Natural killer cell treated with Interleukin-12 subunit alpha and Interleukin-12 subunit beta and Interleukin-15 and Interleukin-18, amount 100 ng/mL, for 72 hours (primary cell): ENCODE data around the gene SORCS2. TPM values are rescaled to one million over a fixed set of nuclear protein-coding genes. Genes with fewer than 3 reads are reported as not detected.

Experiments used
- ATAC-seq, 2 donors: fragments of 150-1000 bp; cut with Tn5 transposase in 1 of 2; sonication (Bioruptor Pico), chemical (Tn5 transposase) in 1 of 2; 2 replicates each; pipeline ENCODE4 v1.10.0; 2021
- DNase-seq: peaks from one replicate; pipeline ENCODE4 v3.0.0; 2022; ENCODE audit warnings: low spot score
- H3K27ac Mint-ChIP-seq, 2 donors: 1 replicate in 1 of 2; 2 replicates in 1 of 2; pipeline ENCODE4 v1.8.0; 2022; ENCODE audit warnings: mixed read lengths in 2 of 2, mild to moderate bottlenecking in 1 of 2, moderate library complexity in 1 of 2
- H3K27me3 Mint-ChIP-seq, 2 donors: 1 replicate in 1 of 2; 2 replicates in 1 of 2; pipeline ENCODE4 v1.8.0; 2022; ENCODE audit warnings: mixed read lengths in 2 of 2
- H3K36me3 Mint-ChIP-seq: one replicate; pipeline ENCODE4 v1.8.0; 2022; ENCODE audit warnings: mixed read lengths
- H3K4me1 Mint-ChIP-seq, 2 donors: 1 replicate in 1 of 2; 2 replicates in 1 of 2; pipeline ENCODE4 v1.8.0; 2022; ENCODE audit warnings: low read depth in 2 of 2, mixed read lengths in 2 of 2, mild to moderate bottlenecking in 1 of 2
- H3K4me3 Mint-ChIP-seq: one replicate; pipeline ENCODE4 v1.8.0; 2022; ENCODE audit warnings: mixed read lengths
- H3K9me3 Mint-ChIP-seq: 2 replicates; pipeline ENCODE4 v1.8.0; 2022; ENCODE audit warnings: mixed read lengths
- total RNA-seq, 2 donors: library from RNA; stranded (reverse); gene quantifications; one replicate each; pipeline ENCODE4 v1.2.3, GENCODE V29; 2022

Gene SORCS2
- total RNA-seq, 2 donors from 2014 or later: 0.17 to 0.21 TPM

DNA sequence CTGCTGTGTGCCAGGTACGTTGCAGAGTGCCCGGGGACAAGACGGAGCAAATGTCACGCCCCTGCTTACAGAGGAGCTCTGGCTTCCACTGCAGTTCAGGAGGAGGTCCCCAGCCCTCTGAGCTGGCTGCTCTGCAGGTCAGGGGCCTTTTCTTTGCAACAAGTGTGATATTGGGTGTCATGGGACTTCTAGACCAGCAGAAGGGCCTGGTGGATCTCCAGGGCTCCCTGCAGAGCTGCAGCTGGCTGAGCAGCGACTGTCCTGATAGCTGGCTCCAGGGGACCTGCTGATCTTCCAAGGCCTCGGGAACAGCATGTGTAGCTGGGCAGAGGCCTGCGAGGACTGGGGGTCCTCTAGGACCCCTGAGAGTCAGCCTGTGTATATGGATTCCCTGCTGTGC lies 120.4 kb downstream of the SORCS2 start:
- Mint-ChIP-seq H3K4me1 (no peaks in the 10 kb centered on the region), H3K9me3 (no peaks in the 10 kb centered on the region), H3K27ac (no peak overlapping the region), H3K4me3 (no peak overlapping the region), H3K27me3 (peaks cover 32% of the 10 kb centered on the region in 2 donors), H3K36me3 (no peaks in the 10 kb centered on the region)
- ATAC-seq (no peak), DNase-seq (no peak)

DNA sequence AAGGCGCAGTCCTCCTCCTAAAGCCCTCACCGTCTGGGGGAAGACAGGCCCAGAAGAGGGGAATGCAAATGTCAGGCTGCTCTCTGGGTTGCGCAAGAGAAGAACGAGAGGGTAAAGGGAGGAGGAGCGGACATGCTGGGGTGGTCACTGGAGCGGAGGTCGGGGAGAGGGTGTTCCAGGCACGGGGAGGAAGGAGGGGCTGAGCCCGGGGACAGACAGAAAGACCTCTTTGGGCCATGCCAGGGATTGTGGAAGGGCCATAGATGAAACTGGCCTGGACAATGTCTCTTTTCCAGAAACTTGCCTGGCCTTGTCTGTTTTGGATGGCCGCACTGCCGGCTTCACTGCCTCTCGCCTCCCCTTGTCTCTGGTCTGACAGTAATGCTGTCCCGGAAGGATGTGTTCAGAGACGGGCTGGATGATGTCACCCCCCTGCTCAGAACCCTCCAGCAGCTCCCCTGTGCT lies 121.0 kb downstream of the SORCS2 start:
- H3K4me3 Mint-ChIP-seq: no peak overlapping the region
- peaks cover 26 to 30% of the 10 kb centered on the region in 2 donors for H3K27me3 Mint-ChIP-seq
- peaks cover under 1% of the 10 kb centered on the region for H3K9me3 Mint-ChIP-seq
- no peak for DNase-seq
- H3K4me1 Mint-ChIP-seq: no peaks in the 10 kb centered on the region
- peaks cover under 1% of the 10 kb centered on the region for H3K36me3 Mint-ChIP-seq
- ATAC-seq: no peak
- H3K27ac Mint-ChIP-seq: no peak overlapping the region

DNA sequence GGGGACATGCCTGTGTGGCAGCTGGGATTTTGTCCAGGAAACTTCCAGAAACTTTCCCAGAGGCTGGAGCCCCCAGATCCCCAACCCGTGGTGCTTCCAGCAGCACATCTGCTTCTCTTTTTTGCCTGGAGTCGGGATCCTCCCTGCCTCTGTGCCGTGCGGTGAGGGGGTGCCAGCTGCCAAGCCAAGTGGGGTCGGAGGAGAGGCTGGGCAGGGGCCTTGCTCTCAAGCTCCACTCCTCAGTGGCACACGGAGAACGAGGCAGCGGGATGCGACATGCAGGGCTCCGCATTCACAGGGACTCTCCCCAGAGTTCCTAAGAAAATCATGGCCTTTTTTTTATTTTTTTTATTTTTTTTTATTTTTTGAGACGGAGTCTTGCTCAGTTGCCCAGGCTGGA lies 121.7 kb downstream of the SORCS2 start:
- peaks cover 6% of the 10 kb centered on the region for H3K9me3 Mint-ChIP-seq
- no peak for ATAC-seq

DNA sequence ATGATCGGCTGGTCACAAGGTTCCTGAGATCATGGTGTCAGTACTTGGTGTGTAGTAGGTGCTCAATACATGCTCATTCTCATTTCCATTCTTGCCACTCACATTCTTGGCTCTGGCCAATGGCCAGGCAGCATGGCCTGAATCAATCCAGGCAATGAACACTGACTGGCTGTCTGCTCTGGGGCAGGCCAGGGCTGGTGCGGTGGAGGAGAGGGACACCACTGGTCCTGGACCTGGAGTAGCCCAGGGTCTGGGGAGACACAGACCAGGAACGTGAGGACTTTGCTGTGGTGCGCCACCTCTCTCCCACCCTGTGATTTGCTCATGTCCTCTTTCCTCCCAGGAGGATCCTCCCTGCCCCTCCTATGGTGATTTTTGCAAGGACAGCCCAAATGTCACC lies 122.9 kb downstream of the SORCS2 start:
- ATAC-seq (no peak), DNase-seq (no peak)
- Mint-ChIP-seq H3K4me1 (no peaks in the 10 kb centered on the region), H3K4me3 (no peak overlapping the region), H3K36me3 (peaks cover 12% of the 10 kb centered on the region), H3K27me3 (peaks cover 20 to 21% of the 10 kb centered on the region in 2 donors), H3K9me3 (peaks cover 6% of the 10 kb centered on the region), H3K27ac (no peak overlapping the region)

More for the DNA sequence above, 121.7 kb downstream of the SORCS2 start:
- H3K4me3 Mint-ChIP-seq: no peak overlapping the region
- no peaks in the 10 kb centered on the region for H3K4me1 Mint-ChIP-seq
- H3K36me3 Mint-ChIP-seq: peaks cover 7% of the 10 kb centered on the region
- peaks cover 20 to 24% of the 10 kb centered on the region in 2 donors for H3K27me3 Mint-ChIP-seq
- H3K27ac Mint-ChIP-seq: no peak overlapping the region
- no peak for DNase-seq

DNA sequence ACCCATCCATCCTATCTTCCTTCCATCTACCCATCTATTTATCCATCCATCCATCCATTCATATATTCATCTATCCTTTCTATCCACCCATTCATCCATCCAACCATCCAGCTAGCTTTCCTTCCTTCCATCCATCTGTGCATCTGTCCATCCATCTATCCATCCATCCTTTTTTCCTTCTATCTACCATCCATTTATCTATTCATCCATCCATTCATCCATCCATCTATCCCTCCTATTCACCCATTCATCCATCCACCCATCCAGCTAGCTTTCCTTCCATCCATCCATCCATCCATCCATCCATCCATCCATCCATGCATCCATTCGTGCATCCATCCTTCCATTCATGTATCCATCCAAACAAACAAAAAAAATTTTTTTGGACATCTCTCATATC lies 123.6 kb downstream of the SORCS2 start:
- Mint-ChIP-seq H3K4me1 (no peaks in the 10 kb centered on the region), H3K9me3 (peaks cover 6% of the 10 kb centered on the region), H3K36me3 (peaks cover 12% of the 10 kb centered on the region), H3K27me3 (peaks cover 20% of the 10 kb centered on the region in 2 donors), H3K27ac (no peak overlapping the region), H3K4me3 (no peak overlapping the region)
- no peak for ATAC-seq
- no peak for DNase-seq

DNA sequence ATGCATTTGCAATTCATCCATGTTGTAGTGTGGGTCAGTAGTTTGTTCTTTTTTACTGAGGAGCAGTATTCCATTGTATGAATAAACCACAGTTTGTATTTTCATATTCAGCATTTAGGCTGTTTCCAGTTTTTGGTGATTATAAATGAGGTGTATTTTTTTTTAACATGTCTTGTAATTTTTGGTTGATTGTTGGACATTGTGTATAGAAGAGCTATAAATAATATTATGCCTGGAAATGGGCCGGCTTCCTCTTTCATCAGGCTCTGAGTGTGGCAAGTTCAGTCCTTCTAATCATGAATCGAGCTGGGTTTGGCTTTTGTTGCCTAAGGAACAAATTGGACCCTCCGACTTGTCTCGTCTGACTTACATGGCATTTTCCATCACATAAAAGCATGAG lies 126.7 kb downstream of the SORCS2 start:
- peaks cover 0 to under 1% of the 10 kb centered on the region in 2 donors for H3K4me1 Mint-ChIP-seq
- DNase-seq: no peak
- peaks cover 11% of the 10 kb centered on the region in 2 donors for H3K27me3 Mint-ChIP-seq
- no peak overlapping the region for H3K27ac Mint-ChIP-seq
- ATAC-seq: no peak
- H3K36me3 Mint-ChIP-seq: peaks cover 12% of the 10 kb centered on the region
- peaks cover 6% of the 10 kb centered on the region for H3K9me3 Mint-ChIP-seq
- no peak overlapping the region for H3K4me3 Mint-ChIP-seq

DNA sequence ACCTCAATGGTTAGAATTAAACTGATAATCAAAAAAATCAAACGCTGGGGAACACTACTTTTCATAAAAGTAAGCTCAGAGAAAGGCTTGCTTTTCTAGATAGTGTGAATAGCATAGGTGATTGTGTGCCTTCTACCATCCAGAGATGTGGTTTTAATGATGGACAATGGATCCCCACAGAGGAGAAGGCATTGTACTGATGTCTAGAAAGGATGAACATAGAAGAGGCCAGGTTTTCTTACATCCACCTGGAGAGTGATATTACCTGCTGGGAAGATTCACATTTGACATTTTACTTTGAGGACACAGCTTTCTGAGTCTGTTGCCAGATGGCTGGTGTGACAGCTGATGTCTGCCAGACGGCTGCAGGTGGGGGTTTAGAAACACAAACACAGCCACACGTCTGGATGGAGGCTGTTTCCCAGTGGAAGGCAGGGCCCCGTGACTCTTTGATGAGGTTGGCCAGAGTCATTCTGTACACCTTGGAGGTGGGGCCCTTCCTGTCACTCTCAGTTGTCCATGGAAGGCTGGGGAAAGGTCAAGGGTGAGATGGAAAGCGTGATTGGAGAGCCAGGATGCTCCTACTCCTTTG lies 128.0 kb downstream of the SORCS2 start:
- Mint-ChIP-seq H3K4me3 (no peak overlapping the region), H3K36me3 (peaks cover 12% of the 10 kb centered on the region), H3K27ac (no peak overlapping the region), H3K9me3 (peaks cover 6% of the 10 kb centered on the region), H3K27me3 (peaks cover 8 to 11% of the 10 kb centered on the region in 2 donors), H3K4me1 (peaks cover 4 to 11% of the 10 kb centered on the region in 2 donors)
- no peak for DNase-seq
- ATAC-seq: no peak

DNA sequence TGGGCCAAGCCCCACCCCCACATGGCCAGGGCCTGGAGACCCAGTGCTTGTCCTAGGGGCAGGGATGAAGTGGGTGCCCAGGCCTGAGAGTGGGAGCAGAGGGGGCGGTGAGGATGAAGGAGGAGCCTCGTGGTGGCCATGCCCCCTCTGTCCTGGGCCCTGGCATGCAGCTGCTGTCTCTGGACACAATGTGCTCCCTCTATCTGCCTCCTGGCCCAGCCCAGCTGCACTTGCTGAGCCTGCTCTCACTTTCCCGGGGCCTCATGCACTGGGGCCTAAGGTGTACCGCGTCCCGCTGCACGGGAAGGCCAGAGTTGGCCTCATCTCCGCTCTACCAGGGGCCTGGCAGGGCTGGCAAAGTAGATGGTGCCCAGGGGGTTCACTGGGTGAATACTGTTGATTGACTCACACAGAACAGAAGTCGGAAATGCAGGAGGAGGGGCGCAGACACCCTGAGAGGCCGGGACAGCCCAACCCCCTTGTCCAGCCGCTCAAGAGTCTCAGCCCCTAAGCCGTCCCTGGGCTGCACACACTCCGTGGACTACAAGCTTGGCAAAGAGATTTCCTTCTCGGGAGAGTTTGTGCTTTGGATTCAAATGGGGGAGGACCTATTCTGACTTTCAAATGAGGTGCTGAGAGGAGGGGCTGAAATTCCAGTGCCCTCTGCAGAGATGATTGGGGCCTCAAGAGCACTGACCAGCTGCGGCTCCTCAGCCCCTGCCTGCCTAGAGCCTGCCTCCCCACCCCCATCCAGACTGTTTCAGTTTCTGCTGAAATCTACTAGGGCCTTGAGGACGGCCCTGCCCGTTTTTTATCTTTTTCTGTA lies 130.0 kb downstream of the SORCS2 start:
- H3K36me3 Mint-ChIP-seq: peaks cover 12% of the 10 kb centered on the region
- H3K27ac Mint-ChIP-seq: no peak overlapping the region
- DNase-seq (no peak), ATAC-seq (no peak)
- H3K9me3 Mint-ChIP-seq: peaks cover 6% of the 10 kb centered on the region
- H3K27me3 Mint-ChIP-seq: peaks cover 0 to 11% of the 10 kb centered on the region in 2 donors
- H3K4me1 Mint-ChIP-seq: peaks cover 5 to 22% of the 10 kb centered on the region in 2 donors
- H3K4me3 Mint-ChIP-seq: no peak overlapping the region

DNA sequence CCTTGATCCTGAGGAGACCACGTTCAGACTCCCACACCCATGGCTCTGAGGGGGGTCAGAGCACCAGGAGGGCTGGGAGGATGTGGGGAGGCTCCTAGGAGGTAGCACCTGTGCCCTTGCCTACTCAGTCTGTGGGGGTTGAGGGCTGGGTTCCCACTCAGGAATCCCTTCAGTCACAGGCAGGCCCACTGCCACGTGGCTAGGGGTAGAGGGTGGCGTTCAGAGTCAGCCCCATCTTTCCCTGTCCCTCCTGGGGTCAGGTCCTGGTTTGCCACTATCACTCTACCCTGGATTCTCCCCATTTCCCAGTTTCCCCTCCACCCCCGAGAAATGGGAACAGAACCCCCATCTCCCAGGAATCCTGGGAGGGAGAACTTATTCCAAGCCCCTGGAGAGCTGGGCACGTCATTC lies 131.1 kb downstream of the SORCS2 start:
- H3K4me3 Mint-ChIP-seq: no peak overlapping the region
- H3K4me1 Mint-ChIP-seq: peaks cover 5 to 23% of the 10 kb centered on the region in 2 donors
- ATAC-seq (no peak), DNase-seq (no peak)
- no peak overlapping the region for H3K27ac Mint-ChIP-seq
- peaks cover 5% of the 10 kb centered on the region for H3K9me3 Mint-ChIP-seq
- H3K27me3 Mint-ChIP-seq: peaks cover 0 to 12% of the 10 kb centered on the region in 2 donors
- peaks cover 10% of the 10 kb centered on the region for H3K36me3 Mint-ChIP-seq

DNA sequence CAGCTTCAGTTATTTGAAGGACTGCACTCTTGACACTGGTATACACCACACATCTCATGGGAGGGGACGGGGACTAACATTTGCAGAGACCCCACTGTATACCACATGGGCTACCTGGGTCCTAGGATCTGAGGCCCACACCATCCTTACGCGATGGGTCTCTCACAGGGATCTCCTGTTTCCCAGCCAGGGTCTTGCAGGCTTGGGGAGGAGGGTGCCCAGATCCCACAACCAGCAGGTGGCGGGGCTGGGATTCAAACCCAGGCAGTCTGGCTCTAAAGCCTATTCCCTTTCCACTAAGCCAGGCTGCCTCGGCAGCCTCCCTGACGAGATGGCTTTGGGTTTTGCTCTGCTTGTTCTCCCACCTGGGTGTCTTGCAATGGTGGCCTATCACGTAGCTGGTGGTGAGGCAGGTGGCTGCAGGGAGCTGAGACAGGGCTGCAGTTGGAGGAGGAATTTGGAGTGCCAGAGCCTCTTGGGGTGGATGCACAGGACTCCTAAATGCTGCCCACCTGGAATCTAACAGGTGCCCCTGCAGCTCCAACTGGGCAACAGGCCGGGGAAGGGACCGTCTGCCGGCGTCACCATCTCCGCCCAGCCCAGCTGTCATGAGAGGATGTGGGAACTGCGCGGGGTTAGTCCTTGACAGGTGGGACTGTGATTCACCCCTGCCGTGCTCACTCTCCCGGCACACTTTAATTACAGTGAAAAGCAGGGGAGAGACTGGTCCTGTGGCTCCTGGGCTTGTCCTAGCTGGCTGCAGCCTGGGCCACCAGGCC lies 131.7 kb downstream of the SORCS2 start:
- Mint-ChIP-seq H3K4me1 (peaks cover 5 to 23% of the 10 kb centered on the region in 2 donors), H3K27ac (no peak overlapping the region), H3K36me3 (peaks cover 4% of the 10 kb centered on the region), H3K27me3 (peaks cover 0 to 12% of the 10 kb centered on the region in 2 donors), H3K9me3 (no peaks in the 10 kb centered on the region), H3K4me3 (peak overlapping the region; percentile 8)
- DNase-seq (no peak), ATAC-seq (peak; percentile 48 to 71)

DNA sequence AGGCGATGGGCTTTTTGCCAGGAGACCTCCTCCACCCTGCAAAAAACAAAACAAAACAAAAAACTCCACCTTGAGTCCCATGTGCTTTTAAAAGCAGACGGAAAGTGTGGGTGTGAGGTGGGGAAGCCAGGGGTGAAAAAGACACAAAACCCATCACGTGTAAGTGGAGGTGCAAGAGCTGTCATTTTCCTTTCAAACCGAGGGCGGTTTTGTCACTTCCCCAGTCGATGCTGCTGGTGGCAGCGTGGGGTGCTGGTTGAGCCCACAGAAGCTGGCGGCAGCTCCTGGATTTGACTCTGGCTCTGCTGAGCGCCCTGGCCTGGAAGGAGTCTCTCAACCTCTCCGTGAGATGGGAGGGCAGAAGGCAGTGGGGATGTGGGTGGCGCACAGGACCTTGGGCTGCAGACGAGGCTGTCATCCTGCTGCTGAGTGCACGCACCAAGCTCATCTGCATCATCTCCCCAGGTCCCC lies 132.3 kb downstream of the SORCS2 start:
- Mint-ChIP-seq H3K36me3 (no peaks in the 10 kb centered on the region), H3K9me3 (no peaks in the 10 kb centered on the region), H3K27ac (no peak overlapping the region), H3K27me3 (peaks cover 0 to 12% of the 10 kb centered on the region in 2 donors), H3K4me3 (peak overlapping the region; percentile 8), H3K4me1 (peaks cover 5 to 23% of the 10 kb centered on the region in 2 donors)
- ATAC-seq (peak; percentile 45 to 56), DNase-seq (no peak)

DNA sequence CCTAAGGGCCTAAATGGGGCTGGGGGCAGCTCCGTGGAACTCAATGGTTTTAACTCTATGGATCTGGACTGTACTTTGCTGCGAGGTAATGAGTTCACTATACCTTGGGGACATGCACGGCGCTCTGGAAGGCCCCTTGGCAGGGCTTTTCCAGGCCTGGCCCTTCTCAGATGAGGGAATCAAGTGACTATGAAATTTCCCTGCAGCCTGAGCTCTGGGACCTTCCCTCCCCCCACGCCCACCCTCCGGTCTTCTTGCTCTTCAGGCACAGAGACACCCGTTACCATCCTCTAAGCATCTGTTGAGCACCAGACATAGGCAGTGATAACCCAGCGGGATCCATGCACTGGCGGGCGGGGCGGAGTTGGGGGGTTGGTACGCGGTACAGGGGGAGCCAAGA lies 133.2 kb downstream of the SORCS2 start:
- Mint-ChIP-seq H3K27ac (no peak overlapping the region), H3K9me3 (no peaks in the 10 kb centered on the region), H3K4me3 (no peak overlapping the region), H3K36me3 (no peaks in the 10 kb centered on the region), H3K4me1 (peaks cover 5 to 23% of the 10 kb centered on the region in 2 donors), H3K27me3 (peaks cover 0 to 12% of the 10 kb centered on the region in 2 donors)
- ATAC-seq: no peak
- DNase-seq: no peak

DNA sequence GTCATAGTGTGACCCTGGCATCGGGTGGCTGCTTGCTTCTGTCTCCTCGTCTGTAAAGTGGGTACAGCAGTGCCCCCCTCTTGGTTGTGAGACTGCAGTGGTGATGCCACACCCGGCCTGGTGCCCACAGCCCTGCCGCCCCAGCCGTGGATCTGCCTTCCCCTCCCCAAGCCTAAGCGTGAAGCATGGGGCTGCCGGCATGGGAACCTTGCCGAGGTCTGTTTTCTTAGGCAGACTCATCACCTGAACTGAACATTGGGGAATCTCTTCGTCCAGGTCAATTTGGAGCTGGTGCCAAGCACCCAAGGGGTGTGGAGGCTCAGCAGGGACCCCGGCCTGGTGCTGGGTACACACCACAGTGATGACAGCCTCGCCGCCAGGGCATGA lies 134.0 kb downstream of the SORCS2 start:
- H3K27me3 Mint-ChIP-seq: peaks cover 0 to 15% of the 10 kb centered on the region in 2 donors
- no peak overlapping the region for H3K4me3 Mint-ChIP-seq
- H3K36me3 Mint-ChIP-seq: no peaks in the 10 kb centered on the region
- no peaks in the 10 kb centered on the region for H3K9me3 Mint-ChIP-seq
- ATAC-seq (no peak), DNase-seq (no peak)
- H3K27ac Mint-ChIP-seq: no peak overlapping the region
- peaks cover 5 to 23% of the 10 kb centered on the region in 2 donors for H3K4me1 Mint-ChIP-seq
